Activated B cell treated with CpG ODN at 0.5 μM for 24 hours (primary cell): ENCODE results near the gene KDM4B. TPM values are rescaled to one million over a fixed set of nuclear protein-coding genes. Genes with fewer than 3 reads are reported as not detected.

ENCODE experiments used
- ATAC-seq: fragments of 200-7000 bp; cut with Tn5 transposase; one replicate; pipeline ENCODE4 v1.10.0; 2021; ENCODE audit warnings: low read depth, mild to moderate bottlenecking, moderate library complexity
- CTCF ChIA-PET: fragments of 350-600 bp; sonication (Branson Sonifier 250); formaldehyde crosslinking; loops from one replicate; lab custom pipeline; 2021; ENCODE audit warnings: antibody characterized with exemption; lab: Charles Lee
- POLR2A ChIA-PET: fragments of 350-600 bp; sonication (Branson Sonifier 250); formaldehyde crosslinking; loops from one replicate; lab custom pipeline; 2021; ENCODE audit warnings: antibody characterized with exemption; lab: Charles Lee
- DNase-seq: peaks from one replicate; pipeline ENCODE4 v3.0.0; 2022
- H3K27ac Mint-ChIP-seq: one replicate; pipeline ENCODE4 v1.8.0; 2020; ENCODE audit warnings: mixed read lengths
- H3K27me3 Mint-ChIP-seq: one replicate; pipeline ENCODE4 v1.8.0; 2021; ENCODE audit warnings: mixed read lengths
- H3K36me3 Mint-ChIP-seq: one replicate; pipeline ENCODE4 v1.8.0; 2021; ENCODE audit warnings: low read depth, mixed read lengths
- H3K4me1 Mint-ChIP-seq: one replicate; pipeline ENCODE4 v1.8.0; 2021; ENCODE audit warnings: mixed read lengths
- H3K4me3 Mint-ChIP-seq: one replicate; pipeline ENCODE4 v1.8.0; 2020; ENCODE audit warnings: mild to moderate bottlenecking, mixed read lengths
- H3K9me3 Mint-ChIP-seq: one replicate; pipeline ENCODE4 v1.8.0; 2020; ENCODE audit warnings: mixed read lengths
- CTCF ChIP-seq: fragments of 200-600 bp; IDR thresholded peaks from one replicate; pipeline ENCODE4 v1.8.0; 2022; ENCODE audit warnings: antibody characterized with exemption, mild to moderate bottlenecking
- intact Hi-C: fragments of 100-400 bp; cut with micrococcal nuclease; formaldehyde crosslinking; loops from one replicate; pipeline ENCODE4 v1.15.1; 2024
- total RNA-seq: library from RNA; stranded (reverse); gene quantifications from 2 replicates; pipeline ENCODE4 v1.2.3, GENCODE V29; 2022

Gene KDM4B
- total RNA-seq, 1 donor from 2014 or later = 88.9 TPM

DNA sequence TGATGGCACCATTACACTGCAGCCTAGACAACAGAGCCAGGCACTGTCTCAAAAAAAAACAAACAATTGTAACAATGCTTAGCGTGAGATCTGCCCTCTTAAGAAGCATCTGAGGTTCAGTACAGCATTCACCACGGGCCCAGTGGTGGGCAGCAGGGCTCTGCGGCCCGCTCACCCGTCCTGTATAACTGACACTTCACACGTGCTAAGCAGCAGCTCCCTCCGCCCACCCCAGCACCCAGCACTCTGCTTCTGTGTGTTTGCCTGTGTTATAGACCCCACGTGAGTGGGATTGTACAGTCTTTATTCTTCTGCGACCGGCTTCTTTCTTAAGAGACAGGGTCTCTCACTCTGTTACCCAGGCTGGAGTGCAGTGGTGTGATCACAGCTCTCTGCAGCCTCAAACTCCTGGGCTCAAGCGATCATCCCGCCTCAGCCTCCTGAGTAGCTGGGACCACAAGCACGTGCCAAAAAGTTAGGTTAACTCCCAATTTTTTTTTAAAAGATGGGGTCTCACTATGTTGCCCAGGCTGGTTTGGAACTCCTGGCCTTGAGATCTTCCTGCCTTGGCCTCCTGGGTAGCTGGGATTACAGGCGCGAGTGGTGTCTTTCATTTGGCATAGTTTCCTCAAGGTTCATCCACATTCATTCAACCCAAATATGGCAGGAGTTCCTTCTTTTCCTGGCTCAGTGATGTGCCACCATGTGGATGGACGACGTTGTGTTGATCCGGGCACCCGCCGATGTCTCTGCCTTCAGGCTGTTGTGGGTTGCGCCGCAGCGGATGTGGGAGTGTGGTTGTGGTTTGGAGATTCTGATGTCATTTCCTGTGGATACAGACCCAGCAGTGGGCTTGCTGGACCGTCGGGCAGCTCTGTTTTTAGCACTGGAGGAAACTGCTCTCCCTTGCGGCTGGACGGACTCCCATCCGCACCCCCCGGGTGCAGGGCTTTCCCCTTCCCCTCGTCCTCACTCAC, 170.0 kb downstream of the KDM4B start:
- ChIA-PET POLR2A (interaction anchor here (1.0 to 4.4 kb wide), 3 partner anchors 8 to 17 kb away, joined by 3 to 55 read pairs (median 22); no protein-coding TSS in a partner anchor), CTCF (interaction anchor here (0.9 to 2.2 kb wide), 6 partner anchors 12 to 170 kb away, joined by 3 to 9 read pairs (median 4); partner anchors contain the start of gene KDM4B)
- TF ChIP-seq CTCF = no peak
- peak; percentile 64 for ATAC-seq
- H3K4me1 Mint-ChIP-seq = peaks cover 86% of the 10 kb centered on the region
- H3K27ac Mint-ChIP-seq = peak overlapping the region; percentile 85
- intact Hi-C loops = loop anchor here (1.0 to 10.0 kb wide), 3 partner anchors 9 to 976 kb away; partner anchors contain the start of gene RFX2
- H3K36me3 Mint-ChIP-seq = peaks cover 92% of the 10 kb centered on the region
- H3K9me3 Mint-ChIP-seq = no peaks in the 10 kb centered on the region
- peak overlapping the region; percentile 70 for H3K4me3 Mint-ChIP-seq
- DNase-seq = peak; percentile 73
- H3K27me3 Mint-ChIP-seq = no peaks in the 10 kb centered on the region

DNA sequence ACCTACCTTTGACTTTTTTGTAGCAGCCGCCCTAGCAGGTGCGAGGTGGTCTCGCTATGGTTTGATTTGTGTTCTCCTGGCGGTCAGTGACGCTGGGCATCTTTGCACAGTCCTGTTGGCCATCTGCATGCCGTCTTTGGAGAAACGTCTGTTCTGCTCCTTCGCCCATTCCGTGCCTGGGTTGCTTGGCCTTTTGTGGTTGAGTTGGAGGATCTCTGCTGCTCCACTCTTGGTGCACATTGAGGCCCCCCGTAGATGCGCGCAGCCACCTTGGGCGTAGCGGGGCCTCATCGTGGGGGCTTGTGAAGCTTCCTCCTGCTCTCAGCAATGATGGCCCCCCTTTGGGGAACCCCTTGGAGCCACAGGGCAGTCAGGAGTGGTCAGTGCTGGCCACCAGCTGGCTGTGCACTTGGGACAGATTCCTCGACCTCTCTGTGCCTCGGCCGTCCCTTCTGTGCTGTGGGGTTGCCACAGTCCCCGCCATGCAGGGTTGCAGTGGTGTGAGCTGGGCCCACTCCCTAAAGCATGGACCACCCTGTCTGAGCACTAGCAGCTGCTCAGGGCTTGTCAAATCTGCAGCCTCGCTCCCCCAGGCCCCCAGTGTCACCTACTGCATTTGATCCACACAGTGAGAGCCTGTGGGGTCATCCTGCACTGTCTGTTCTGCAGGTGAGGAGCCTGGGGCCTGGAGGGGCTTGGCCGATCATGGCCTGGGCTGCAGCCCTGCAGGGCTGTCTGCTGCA, 170.8 kb downstream of the KDM4B start:
- ChIA-PET POLR2A (interaction anchor here (1.0 to 4.4 kb wide), 3 partner anchors 9 to 18 kb away, joined by 3 to 55 read pairs (median 22); no protein-coding TSS in a partner anchor), CTCF (interaction anchor here (0.7 to 2.2 kb wide), 5 partner anchors 13 to 93 kb away, joined by 3 to 9 read pairs (median 3); no protein-coding TSS in a partner anchor)
- ATAC-seq (no peak), DNase-seq (no peak)
- H3K27me3 Mint-ChIP-seq = no peaks in the 10 kb centered on the region
- H3K9me3 Mint-ChIP-seq = no peaks in the 10 kb centered on the region
- peak overlapping the region; percentile 85 for H3K27ac Mint-ChIP-seq
- H3K4me1 Mint-ChIP-seq = peaks cover 79% of the 10 kb centered on the region
- intact Hi-C loops = loop anchor here (1.0 to 10.0 kb wide), 3 partner anchors 9 to 975 kb away; partner anchors contain the start of gene RFX2
- peak overlapping the region; percentile 70 for H3K4me3 Mint-ChIP-seq
- TF ChIP-seq CTCF = no peak
- peaks cover 86% of the 10 kb centered on the region for H3K36me3 Mint-ChIP-seq

GRCh38 chr19:5141129-5141849, 172.4 kb downstream of the KDM4B start:
- Mint-ChIP-seq H3K27ac (no peak overlapping the region), H3K36me3 (peaks cover 85% of the 10 kb centered on the region), H3K4me1 (peaks cover 66% of the 10 kb centered on the region), H3K4me3 (no peak overlapping the region), H3K27me3 (no peaks in the 10 kb centered on the region), H3K9me3 (no peaks in the 10 kb centered on the region)
- ChIA-PET CTCF (no interaction called here), POLR2A (interaction anchor here (1.9 to 2.5 kb wide), 2 partner anchors 10 to 13 kb away, joined by 6 to 17 read pairs; no protein-coding TSS in a partner anchor)
- DNase-seq (no peak), ATAC-seq (no peak)
- intact Hi-C loops = no loop called here
- TF ChIP-seq CTCF = no peak

DNA sequence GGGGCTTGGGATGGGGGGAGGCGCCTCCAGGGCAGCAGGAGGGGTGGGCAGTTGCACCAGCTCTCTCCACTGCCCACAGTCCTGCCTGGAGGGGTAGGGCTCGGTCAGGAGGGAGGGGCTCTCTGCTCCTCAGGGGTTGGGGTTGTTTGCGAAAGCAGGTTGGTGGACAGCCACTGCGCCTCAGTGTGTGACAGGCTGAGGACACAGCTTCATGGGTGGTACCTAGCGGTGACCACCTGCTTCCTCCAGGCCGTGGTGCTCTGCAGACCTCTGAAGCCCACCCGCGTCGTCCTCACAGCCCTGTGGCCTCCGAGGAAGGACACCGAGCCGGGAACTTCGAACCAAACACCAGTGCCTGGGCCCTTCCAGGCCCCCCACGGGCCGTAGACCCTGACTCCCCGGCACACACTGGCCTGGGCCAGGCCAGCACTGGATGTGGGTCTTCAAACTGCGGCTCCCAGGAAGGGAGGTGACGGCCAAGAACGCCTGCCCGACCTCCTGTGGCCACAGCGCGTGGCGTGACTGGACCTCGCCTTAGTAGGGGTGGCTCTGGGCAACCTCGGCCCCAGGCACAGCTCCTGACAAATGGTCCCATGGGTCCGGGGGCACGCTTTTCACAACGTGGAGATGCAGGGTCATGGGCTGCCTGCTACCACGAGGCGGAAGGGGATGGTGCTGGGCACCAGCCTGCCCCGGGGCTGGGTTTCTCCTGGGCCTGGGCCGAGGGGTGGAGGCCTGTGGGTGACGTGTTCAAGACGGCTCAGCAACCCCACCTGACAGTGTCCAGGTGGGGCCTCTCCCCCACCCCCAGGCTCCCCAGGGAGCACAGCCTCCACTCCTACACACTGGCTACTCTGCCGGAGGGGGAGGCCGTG, 173.2 kb downstream of the KDM4B start:
- Mint-ChIP-seq H3K4me3 (no peak overlapping the region), H3K27ac (peak overlapping the region; percentile 85), H3K4me1 (peaks cover 60% of the 10 kb centered on the region), H3K9me3 (no peaks in the 10 kb centered on the region), H3K36me3 (peaks cover 87% of the 10 kb centered on the region), H3K27me3 (no peaks in the 10 kb centered on the region)
- no peak for DNase-seq
- no peak for ATAC-seq
- no peak for TF ChIP-seq CTCF
- intact Hi-C loops = loop anchor here (2.0 kb wide), 1 partner anchor 15 kb away; no protein-coding TSS in a partner anchor
- CTCF ChIA-PET = no interaction called here
- POLR2A ChIA-PET = interaction anchor here (1.6 to 2.5 kb wide), 3 partner anchors 11 to 14 kb away, joined by 6 to 17 read pairs (median 12); no protein-coding TSS in a partner anchor
